ENCODE measurements around the gene ATP2A2.

ATP2A2 gene

GRCh38 chr12:110316861-110317260, 35.8 kb downstream of the ATP2A2 start:
- TF ChIP-seq CTCF (IDR thresholded peaks at IDR 0.05) (no peak), ZFX (IDR thresholded peaks at IDR 0.05; ENCODE audit: borderline replicate concordance) (no peak)
- H3K27ac ChIP-seq = 0 out of 2 replicates have a peak overlapping the region, but pooled peaks have one; percentile 1

- TF ChIP-seq CTCF (IDR thresholded peaks at IDR 0.05) (no peak), ZFX (IDR thresholded peaks at IDR 0.05; ENCODE audit: borderline replicate concordance) (no peak)
- no peak overlapping the region for H3K27ac ChIP-seq
Measured at GRCh38 chr12:110317911-110318310, 36.9 kb downstream of the ATP2A2 start.

- TF ChIP-seq CTCF (IDR thresholded peaks at IDR 0.05) = no peak
- TF ChIP-seq ZFX (IDR thresholded peaks at IDR 0.05; ENCODE audit: borderline replicate concordance) = no peak
Measured at GRCh38 chr12:110320550-110320949, 39.5 kb downstream of the ATP2A2 start.

GRCh38 chr12:110329710-110330109, 48.7 kb downstream of the ATP2A2 start:
- 0 out of 2 replicates have a peak overlapping the region, but pooled peaks have one; percentile 13 for H3K27ac ChIP-seq
- TF ChIP-seq CTCF (IDR thresholded peaks at IDR 0.05) (no peak), ZFX (IDR thresholded peaks at IDR 0.05; ENCODE audit: borderline replicate concordance) (no peak)

More at GRCh38 chr12:110320550-110320949, 39.5 kb downstream of the ATP2A2 start:
- no peak overlapping the region for H3K27ac ChIP-seq

- H3K27ac ChIP-seq = 0 out of 2 replicates have a peak overlapping the region, but pooled peaks have one; percentile 13
- no peak for TF ChIP-seq ZFX (IDR thresholded peaks at IDR 0.05; ENCODE audit: borderline replicate concordance)
- TF ChIP-seq CTCF (IDR thresholded peaks at IDR 0.05) = no peak
Measured at GRCh38 chr12:110330124-110330523, 49.1 kb downstream of the ATP2A2 start.

GRCh38 chr12:110330544-110330943, 49.5 kb downstream of the ATP2A2 start:
- no peak for TF ChIP-seq ZFX (IDR thresholded peaks at IDR 0.05; ENCODE audit: borderline replicate concordance)
- TF ChIP-seq CTCF (IDR thresholded peaks at IDR 0.05) = no peak

GRCh38 chr12:110333201-110333600, 52.2 kb downstream of the ATP2A2 start:
- no peak overlapping the region for H3K27ac ChIP-seq
- TF ChIP-seq CTCF (IDR thresholded peaks at IDR 0.05) (no peak), ZFX (IDR thresholded peaks at IDR 0.05; ENCODE audit: borderline replicate concordance) (no peak)

More at GRCh38 chr12:110330544-110330943, 49.5 kb downstream of the ATP2A2 start:
- H3K27ac ChIP-seq = no peak overlapping the region
